ENCODE results near the gene CDC25B.

DNA sequence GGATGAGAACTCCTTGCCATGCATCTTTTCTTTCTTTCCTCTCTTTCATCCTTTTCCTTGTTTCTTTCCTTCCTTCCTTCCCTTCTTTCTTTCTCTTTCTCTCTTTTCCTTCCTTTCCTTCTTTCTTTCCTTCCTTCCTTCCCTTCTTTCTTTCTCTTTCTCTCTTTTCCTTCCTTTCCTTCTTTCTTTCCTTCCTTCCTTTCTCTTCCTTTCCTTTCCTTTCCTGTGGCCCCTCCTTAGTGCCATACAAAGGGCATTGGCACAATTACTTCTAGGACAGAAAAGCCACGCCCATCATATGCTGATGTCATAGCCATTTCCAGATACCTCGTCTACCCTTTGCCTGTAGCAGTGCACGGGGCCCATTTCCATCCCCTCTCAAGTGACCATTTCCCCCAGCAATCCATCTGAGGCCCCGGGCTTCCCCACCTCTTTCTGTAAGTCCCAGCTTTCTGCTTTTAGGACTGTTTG is 7.4 kb upstream of the CDC25B start:
- TF ChIP-seq, protein P1, sequence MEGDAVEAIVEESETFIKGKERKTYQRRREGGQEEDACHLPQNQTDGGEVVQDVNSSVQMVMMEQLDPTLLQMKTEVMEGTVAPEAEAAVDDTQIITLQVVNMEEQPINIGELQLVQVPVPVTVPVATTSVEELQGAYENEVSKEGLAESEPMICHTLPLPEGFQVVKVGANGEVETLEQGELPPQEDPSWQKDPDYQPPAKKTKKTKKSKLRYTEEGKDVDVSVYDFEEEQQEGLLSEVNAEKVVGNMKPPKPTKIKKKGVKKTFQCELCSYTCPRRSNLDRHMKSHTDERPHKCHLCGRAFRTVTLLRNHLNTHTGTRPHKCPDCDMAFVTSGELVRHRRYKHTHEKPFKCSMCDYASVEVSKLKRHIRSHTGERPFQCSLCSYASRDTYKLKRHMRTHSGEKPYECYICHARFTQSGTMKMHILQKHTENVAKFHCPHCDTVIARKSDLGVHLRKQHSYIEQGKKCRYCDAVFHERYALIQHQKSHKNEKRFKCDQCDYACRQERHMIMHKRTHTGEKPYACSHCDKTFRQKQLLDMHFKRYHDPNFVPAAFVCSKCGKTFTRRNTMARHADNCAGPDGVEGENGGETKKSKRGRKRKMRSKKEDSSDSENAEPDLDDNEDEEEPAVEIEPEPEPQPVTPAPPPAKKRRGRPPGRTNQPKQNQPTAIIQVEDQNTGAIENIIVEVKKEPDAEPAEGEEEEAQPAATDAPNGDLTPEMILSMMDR (conservative IDR thresholded peaks at IDR 0.05): no peak
- no peak for TF ChIP-seq ZFX (IDR thresholded peaks at IDR 0.05)
